HG03460 (cell line): ENCODE data around the gene EPS8L3.
"Not testable (repeated sequence)": the region's sequence is repeated elsewhere in the genome, so short reads cannot be mapped to it uniquely, and the experiment has no call there.

Experiments used
- ATAC-seq: cut with Tn5 transposase; IDR thresholded peaks from one replicate; pipeline ENCODE4 v1.9.1; 2021; ENCODE audit not compliant: unreplicated experiment

The EPS8L3 gene

DNA sequence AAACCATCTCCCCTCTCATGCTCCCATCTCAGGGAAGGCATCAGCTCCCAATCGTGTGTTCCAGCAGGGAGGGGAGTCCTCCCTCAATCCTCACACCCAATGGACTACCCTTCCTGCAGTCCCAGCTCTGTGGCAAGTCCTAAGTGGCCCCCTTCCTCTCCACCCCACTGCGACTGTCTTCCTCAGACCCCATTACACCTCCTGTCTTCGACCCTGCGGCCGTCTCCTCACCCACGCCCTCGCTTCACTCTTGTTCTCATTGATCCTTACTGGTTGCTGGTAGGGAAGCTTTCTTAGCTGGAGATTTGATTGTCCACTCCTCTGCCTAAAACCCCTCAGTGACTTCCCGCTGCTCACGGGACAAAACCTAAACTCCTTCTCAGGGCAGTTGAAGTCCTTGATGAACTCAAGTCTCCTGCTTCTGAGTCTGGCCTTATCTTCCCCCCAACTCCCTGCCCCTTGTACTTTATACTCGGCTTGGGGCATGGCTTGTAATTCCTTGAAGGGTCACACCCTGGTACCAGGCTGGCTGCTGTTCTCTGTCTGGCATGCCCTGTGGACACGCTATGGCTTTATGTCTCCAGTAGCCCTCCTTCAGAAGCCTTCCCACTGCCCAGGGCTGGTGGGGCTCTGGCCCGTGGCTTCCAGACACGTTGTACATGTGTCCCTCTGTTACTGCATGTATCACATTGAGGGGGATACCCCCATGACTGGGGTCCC is 2.3 kb upstream of the EPS8L3 start:
- no peak for ATAC-seq

DNA sequence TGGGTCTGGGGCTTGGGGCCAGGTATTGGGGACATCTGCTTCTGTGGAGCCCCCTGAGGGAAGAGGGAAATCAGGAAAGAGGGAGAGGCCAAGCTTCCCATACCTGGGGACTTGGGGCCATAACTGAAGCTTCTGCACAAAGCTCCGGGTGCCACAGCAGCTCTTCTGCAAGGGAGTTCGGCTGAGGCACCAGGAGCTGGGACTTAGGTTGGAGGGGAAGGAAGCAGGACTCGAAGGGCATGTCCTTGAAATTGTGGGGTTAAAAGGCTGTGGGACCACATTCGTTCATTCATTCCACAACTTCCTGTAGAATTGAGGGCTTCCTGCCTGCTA is 1.7 kb upstream of the EPS8L3 start:
- ATAC-seq, result no peak

DNA sequence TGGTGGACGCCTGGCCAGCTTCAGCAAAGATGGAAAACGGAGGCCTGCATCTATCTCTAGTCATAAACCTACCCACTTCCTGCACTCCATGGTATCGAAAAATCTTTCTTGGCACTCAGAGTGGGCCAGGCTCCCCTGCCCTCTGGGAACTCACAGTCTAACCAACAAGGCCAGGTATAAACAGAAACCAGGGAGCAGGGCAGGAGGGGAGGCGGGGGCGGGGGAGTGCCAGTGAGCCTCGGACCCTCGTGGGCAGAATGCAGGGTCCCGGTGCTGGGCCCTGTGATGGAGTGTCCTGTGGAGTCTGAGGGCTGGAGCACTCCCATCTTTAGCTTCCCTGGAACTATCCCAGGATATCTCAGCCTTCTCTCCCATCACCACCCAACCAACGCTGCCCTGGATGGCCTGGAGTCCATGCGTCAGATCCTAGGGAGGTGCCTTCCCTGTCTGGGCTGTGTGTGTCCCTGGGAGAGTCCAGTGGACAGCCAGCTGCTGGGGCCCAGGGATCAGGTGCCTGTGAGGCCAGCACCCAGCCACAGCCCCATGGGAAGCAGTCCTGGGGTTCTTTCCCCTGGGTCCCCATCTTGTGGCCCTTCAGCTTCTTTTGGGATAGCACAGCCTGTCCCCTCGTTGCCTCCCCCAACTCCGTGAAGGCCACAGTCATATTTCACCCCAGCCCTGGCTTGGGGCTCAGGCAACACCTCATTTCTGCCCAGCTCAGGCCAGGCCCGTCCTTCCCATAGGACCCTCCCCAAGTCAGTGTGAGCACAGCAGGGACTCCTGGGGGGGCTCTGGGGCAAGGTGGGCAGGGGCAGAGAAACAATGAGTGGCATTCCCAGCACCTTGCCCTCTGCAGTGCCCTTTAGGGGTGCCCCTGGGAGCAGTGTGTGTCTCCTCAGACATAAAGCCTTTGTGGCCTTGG is 1.1 kb upstream of the EPS8L3 start:
- no peak for ATAC-seq

DNA sequence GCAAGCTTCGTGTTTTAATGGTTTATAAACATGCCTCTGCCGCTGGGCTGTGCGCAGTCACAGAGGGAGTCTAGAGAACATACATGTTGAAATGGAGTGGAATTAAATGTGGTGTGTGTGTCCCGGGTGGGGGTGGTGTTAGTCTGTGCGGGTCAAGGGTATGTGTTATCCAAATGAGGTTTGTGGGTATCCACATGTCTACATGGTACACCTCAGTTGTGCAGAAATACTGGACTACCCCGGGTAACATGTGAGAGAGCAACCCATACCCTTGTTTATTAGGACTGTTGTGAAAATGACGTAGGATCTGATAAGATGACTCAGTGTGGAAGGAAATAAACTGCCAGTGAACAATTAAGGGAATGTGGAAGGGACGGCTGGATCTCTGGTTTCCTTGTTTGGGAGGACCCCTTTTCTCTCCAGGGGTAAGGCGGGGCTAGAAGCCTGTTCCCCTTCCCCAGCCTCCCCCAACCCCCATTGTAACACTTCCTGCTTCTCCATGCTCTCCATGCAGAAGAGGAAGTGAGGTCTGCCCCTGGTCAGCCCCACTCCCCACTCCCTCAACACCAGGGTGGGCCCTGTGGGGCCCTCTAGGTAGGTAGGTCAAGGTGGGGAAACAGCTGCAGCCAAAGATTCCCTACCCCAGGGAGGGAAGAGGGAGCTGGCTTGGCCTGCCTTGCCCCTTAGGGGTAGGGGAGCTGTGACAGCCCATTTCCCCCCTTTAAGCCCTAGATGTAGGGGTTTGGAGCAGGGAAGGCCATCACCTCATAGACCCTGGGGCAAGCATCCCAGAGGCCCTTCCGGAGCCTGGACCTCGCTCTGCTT is 690 bp downstream of the EPS8L3 start:
- no peak for ATAC-seq

DNA sequence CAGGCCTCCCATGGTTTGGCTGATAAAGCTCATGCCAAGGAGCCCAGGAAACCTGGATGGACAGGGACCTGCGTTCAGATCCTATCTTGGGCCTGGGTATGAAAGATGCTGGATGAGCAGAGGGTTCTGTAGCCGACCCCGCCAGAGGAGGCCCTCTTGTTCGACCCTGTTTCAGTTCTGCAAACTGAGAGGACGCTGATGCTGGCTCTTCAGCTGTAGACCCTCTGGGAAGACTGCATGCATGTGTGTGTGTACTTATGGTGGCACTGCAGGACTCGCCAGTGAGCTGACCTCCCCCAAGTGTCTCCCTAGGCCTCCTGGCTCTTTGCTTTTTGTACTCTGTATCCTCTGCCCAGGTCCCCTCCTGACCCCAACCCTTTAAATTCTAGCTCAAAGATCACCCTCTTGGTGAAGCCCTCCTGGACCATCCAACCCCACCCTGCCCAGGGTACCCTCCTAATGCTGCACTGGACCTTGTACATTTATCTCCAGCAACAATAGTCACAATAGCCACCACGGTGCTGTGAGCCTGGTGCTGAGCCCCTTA is 1.6 kb downstream of the EPS8L3 start:
- ATAC-seq, result no peak

DNA sequence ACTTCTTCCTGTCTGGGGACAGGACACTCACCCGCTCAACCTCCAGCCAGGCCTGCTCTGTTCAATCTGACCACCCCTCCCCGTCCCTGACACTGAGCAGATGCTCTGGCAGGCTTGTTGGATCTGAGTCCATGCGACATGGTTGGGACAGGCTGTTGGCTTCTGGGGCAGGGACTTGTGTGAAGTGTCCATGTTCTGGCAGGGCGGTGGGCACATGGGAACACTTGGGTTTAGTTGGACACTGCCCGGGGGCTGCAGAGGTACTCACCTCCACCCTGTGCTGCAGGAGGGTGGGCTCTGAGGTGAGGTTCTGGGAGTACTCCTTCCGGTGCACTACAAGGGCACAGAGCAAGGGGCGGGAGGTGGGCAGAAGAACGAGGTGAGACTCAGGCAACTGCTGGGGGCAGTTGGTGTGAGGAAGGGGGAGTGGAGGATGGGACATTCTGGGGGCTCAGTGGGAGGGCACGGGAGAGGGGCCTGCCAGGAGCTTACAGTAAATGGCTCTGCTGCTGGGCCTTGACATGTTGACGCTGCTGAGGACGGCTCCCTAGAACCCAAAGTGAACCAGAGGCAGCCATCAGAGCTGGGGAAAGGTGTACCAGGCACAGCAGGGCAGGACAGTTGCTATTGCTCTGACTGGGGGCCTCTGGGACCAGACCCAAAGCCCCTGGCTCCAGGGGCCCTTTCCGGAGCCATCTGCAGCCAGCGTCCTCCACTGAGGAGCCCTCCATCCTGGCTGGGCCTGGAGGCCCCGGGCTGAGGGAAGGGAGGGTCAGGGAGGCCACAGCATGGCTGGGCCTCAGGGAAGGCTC is 2.3 kb downstream of the EPS8L3 start:
- ATAC-seq, result no peak

DNA sequence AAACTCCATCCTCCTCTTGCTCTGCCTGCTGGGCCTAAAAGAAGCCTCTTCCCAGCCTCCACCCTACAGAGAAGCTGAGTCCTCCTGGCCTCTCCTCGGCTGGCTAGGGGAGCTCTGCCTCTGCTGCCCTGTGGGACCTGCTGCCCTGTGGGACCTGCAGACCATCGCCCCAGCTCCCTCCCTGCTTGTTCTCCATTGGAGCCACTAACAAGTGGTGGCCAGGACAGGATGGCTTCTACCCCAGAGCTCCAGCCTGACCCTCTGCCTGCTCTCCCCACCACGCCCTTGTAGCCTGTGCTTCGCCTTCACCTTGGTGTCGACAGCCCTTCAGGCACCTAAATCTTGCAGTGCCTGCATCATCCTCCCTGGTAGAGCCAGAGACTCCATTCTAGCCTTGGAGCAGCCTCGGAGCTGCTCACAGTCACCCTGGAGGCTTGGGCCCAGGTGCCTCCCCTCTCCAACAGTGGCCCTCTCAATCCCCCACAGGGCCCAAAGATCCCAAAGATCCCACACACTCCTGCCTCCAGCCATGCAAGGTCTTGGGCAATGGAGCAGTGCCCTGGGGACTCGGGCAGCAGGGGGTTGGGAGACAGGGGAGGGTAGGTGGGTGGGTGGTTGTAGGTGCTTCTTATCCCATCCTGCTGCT is 3.0 kb downstream of the EPS8L3 start:
- no peak for ATAC-seq

DNA sequence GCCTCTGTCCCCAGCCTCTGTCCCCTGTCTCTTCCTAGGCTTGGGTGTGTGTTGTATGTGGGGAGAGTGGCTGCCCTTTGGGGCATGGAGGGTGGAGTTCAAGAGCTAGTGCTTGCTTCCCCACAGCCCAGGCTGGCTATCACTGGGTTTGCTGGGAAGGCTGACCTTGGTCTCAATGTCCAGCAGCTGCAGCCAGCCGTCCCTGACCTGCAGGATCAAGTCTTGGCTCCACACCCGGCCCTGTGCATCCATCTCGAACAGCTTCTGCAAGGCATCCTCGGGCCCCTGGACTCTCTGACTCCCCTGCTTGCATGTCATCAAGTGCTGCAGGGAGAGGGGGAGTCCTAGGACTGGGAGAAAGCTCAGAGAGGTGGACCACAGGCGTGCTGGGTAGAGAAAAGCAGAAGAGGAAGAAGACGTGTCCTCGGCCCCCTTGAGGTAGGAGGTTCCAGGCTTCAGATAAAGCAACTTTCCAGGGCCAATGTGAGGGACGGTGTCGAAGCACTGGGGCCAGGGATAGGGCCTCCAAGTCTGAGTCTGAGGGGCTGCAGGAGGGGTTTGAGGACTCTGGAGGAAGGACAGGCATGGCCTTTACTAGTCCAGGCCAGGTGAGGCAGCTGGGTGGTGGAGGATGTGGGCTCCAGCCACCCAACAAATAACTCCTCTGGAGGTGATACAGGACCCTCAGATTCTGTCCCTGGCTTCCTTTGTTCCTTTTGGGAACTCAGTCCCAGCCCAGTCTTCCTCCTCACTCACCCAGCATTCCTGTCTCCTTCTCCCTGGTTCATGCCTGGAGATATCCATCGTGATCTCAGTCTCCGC is 4.0 kb downstream of the EPS8L3 start:
- ATAC-seq, result no peak

DNA sequence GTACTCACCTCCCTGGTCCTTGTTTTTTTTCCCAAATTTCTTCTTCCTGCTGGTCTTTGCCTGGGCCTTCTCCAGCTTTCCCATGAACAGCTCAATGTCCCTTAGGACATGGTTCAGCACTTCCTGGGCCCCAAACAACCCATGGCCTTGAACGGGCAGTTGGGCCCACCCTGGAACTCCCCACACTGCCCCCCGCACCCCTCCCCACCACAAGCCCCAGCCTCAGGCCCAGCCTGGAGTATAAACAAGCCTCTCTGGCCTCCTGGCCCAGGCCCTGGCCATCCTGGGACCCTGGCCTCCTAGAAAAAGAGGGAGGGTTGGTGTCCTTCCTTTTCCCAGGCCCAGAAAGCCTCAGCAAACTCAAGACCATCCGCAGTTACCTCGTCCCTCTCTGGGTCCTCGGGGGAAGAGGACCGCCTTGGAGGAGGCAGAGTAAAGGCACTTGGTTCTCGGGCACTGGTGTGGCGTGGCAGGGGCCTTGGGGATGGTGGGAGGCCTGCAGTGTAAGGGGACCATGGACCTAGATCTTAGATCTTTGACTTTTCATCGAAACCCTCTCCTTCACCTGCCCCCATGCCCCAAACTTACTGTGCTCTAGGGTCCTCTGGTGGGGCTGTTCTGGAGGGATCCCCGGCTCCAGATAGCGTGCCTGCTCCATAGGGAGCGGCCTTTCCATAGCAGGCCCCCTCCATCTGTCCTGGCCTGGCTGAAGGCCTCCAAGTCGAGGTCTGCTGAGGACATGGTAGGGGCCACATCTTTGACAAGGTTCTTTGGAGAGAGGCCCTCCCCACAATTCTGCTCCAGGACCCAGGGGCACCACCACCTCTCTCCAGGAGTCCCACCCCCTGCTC is 5.6 kb downstream of the EPS8L3 start:
- no peak for ATAC-seq

DNA sequence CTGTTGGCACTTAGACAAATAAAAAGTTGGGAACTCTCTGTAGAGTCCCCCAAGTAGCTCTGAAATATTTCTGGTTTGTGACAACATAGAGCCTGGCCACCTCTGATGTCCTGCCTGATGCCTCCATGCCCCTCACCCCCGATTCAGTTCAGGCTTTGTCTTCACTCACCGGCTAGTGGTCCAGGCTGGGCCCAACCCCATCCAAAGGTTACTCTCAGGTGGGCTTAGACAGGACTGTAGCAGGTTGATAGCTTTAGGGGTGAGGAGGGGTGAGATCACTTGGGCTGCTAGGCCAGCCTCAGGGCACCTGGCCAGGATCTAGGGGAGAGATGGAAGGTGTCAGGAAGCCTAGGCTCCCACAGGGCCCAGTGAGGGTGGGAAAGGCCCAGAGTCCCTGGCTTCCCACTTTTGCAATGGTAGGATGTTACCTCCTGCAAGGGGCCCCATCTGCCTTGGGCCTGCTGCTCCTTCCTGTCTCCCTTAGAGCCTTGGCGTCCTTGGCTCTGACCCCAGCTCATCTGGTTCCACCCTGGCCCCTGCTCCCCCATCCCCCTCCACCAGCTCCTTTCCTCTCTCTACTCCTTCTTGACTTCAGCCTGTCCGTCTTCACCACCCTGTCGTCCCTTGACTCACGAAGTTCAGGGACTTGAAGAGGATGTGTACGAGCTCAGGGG is 6.7 kb downstream of the EPS8L3 start:
- no peak for ATAC-seq

DNA sequence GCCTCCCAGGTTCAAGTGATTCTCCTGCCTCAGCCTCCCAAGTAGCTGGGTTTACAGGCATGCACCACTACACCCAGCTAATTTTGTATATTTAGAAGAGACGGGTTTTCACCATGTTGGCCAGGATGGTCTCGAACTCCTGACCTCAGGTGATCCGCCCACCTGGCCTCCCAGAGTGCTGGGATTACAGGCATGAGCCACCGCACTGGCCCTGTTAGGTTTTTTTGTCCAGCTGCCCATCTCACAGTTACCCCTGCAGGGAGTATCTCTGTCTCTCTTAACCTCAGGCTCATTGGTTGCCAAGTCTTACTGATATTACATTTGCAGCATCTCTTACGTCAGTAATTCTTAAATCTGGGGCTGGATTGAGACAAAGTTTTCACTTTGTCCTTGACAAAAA is 7.4 kb downstream of the EPS8L3 start:
- ATAC-seq, result not testable (repeated sequence)

DNA sequence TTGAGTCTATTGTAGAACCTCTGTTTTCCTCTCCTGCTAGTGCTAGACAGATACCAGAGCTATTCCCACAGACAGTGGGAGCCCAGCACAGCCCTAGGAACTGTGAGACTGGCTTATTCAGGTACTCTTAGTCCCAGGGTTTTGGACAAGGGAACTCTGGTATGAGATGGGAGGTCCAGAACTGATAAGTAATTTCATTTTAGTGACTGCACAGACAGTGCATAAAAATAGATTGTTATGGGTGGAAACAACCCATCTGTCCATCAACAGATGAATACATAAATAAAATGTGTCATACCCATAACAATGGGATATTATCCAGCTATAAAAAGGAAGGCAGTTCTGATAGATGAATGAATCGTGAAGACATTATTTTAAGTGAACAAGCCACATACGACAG is 9.0 kb downstream of the EPS8L3 start:
- ATAC-seq, result no peak

DNA sequence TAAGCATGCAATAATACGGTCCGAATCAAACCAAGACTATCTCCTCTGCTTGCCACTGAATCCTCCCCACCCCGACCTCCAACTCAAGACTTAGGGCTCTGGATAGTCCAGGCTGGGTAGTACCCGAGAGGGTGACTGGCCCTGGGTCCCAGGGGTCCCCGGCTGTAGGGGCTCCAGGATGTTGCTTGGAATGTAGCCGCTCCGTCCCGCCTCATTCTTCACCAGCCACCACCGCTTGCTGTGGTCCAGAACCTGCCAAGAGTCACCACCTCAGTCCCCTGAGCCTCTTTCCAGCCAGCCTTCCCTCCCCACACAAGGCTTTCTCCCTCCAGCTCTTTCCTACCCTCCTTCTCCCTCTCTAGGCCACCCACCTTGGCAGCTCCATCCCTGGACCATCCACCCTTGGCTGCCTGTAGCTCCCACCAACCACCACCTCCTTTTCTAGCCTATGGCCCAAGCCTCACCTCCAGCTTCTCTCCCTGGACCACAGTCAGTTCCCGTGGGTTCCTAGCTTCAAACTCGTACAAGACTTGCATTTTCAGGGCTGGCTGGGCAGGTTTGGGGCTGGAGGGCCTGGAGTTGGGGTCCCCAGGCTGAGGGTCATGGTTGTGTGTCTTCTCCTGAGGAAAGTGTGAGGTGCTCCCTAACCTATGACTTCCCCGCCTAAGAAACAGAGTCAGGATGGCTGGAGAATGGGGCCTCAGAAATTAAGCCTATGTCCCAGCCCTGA is 12.0 kb downstream of the EPS8L3 start:
- ATAC-seq, result no peak

DNA sequence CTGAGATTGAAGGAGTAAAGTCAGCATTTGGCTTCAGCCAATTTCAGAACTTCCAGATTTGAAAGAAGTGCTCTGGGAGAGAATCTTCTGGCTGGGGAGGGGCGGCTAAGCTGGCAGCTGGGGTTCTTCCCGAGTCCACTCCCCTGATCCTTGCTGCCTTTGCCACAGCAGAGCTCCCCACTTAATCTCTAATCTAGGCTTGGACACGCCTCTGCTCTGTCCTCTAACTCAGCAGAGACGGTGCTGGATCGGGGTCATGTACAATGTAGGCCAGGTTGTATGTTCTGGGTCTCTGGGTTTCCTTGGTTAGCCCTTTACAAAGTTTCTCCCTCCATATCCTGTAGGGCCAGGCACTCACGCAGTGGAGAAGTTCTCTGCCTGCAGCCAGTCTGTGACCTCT is 12.8 kb downstream of the EPS8L3 start:
- ATAC-seq, result no peak

DNA sequence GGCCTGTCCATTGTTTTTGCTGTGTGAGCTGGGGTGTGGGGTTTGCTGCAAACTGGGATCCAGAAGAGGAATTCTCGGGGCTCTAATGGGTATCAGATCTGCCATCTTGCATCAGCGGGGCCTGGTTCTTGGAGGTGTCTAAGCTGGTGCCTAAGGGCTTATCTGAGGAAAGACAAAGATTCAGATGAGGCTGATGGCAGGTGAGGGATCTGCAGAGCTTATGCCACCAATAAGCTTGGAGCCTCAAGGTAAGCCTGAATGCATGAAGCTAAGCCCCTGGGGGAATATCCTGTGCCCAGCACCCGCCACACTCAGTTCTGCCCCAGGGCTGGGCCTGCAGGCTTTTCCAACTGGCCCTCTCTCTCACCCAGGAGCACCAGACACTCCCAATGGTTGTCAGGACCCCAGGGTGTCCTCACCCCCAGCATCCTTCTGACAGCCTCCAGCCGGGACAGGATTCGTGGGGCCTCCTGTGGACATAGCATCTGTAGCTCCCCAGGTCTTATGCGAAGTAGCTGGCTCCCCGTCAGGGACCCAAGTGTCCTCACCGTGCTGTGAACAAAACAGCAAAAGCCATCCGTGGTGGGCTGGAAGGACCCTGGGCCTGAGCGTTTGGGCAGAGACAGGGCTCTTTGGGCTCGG is 13.4 kb downstream of the EPS8L3 start:
- ATAC-seq, result no peak

DNA sequence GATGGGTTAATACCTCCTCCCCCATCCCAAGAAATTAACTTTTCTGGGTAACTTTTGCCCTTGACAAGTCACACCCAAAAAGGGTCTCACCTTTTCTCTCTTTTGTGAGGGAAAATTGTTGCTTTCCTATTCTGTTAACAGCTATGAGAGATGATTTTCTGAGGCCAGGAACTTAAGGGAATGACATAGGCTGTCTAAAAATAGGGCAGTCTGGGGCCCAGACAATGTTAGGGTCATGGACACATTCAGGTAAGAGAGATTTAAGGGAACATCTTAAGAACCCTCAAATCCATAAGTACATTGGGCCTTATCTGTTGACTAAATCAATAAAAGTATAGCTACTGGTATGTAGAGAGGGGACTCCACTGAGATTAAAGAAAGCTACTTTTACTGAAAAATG is 14.5 kb downstream of the EPS8L3 start:
- no peak for ATAC-seq

DNA sequence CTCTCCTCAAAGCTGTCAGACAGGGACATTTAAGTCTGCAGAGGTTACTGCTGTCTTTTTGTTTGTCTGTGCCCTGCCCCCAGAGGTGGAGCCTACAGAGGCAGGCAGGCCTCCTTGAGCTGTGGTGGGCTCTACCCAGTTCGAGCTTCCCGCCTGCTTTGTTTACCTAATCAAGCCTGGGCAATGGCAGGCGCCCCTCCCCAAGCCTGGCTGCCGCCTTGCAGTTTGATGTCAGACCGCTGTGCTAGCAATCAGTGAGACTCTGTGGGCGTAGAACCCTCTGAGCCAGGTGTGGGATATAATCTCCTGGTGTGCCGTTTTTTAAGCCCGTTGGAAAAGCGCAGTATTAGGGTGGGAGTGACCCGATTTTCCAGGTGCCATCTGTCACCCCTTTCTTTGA is 15.4 kb downstream of the EPS8L3 start:
- not testable (repeated sequence) for ATAC-seq
